Motor neuron (in vitro differentiated cells): ENCODE measurements around the gene VAMP2. TPM values are rescaled to one million over a fixed set of nuclear protein-coding genes. Genes with fewer than 3 reads are reported as not detected.

Experiments
- ATAC-seq, 8 experiments: fragments of 200-7000 bp; cut with Tn5 transposase; replicated peaks in 6 of 8; 2 replicates each; pipeline ENCODE4 v1.8.0; 2021; ENCODE audit warnings: mild to moderate bottlenecking in 8 of 8, moderate library complexity in 8 of 8
- H3K27ac ChIP-seq, 2 donors: fragments of 250-450 bp; sonication (Bioruptor Pico); 2 replicates each; pipeline ENCODE4 v1.9.0; 2021; ENCODE audit warnings: antibody characterized with exemption in 2 of 2, mild to moderate bottlenecking in 2 of 2, moderate library complexity in 1 of 2
- H3K4me1 ChIP-seq, 2 donors: fragments of 250-450 bp; sonication (Bioruptor Pico); replicated peaks in 1 of 2; 2 replicates each; pipeline ENCODE4 v1.6.1; 2021; ENCODE audit warnings: antibody characterized with exemption in 2 of 2, mild to moderate bottlenecking in 2 of 2, moderate library complexity in 1 of 2
- H3K4me3 ChIP-seq, 5 donors: fragments of 250-450 bp; sonication (Bioruptor Pico); 2 replicates each; pipeline ENCODE4 v1.9.0; 2021; ENCODE audit warnings: antibody characterized with exemption in 5 of 5, mild to moderate bottlenecking in 5 of 5, moderate library complexity in 4 of 5
- WGBS, 10 experiments: fragments of 450-650 bp; shearing (Covaris generic); methylation state at CpG; one replicate each; pipeline ENCODE4 v1.0.0; 2022; 5-methylcytosine and 5-hydroxymethylcytosine counted together
- in situ Hi-C, 9 experiments: fragments of 400-800 bp; cut with MboI; loops; one replicate each; pipeline ENCODE4 v1.15.0; 2021; ENCODE audit warnings: low sequenced_read_pairs in 9 of 9, low pct_unique_long_range_greater_than_20kb in 2 of 9; ENCODE audit not compliant: unreplicated experiment in 9 of 9
- total RNA-seq, 8 experiments: library from RNA; unstranded; fragments of 300-600 nt; gene quantifications; 2 replicates each; pipeline versions ENCODE4 v1.2.3 to v1.2.4, GENCODE V29; 2022

Gene VAMP2
- total RNA-seq, 8 experiments from 2014 or later: 8.3 to 148 (median 39.3) TPM

GRCh38 chr17:8156246-8156992, 6.3 kb downstream of the VAMP2 start:
- Histone ChIP-seq H3K4me3 (peak overlapping the region; percentile 44 to 66 (median 50)), H3K27ac (peak overlapping the region; percentile 92 to 93), H3K4me1 (peaks cover 17 to 36% of the 10 kb centered on the region in 2 donors)
- in situ Hi-C loops: no loop called here
- WGBS, 10 experiments: 0 to 2% (median 0%) methylated on average over 2 to 13 of the region's 59 CpGs; no CpG with 5 or more reads in 3 of the 10 experiments
- peak; percentile 43 to 78 (median 71) for ATAC-seq

DNA sequence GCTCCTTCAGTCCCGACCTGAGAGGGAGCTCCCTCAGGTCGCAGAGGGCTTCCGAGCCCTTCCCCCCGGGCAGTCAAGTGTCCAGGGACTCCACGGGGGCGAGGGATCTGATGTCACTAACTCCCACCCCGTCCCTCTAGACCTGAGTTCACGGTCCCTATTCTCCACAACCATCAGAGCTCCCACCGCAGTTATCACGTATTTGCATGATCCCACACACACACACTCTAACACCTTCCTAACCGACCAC, 6.8 kb downstream of the VAMP2 start:
- Histone ChIP-seq H3K4me3 (peak overlapping the region; percentile 44 to 66 (median 50)), H3K27ac (peak overlapping the region; percentile 79 to 81), H3K4me1 (peaks cover 17 to 32% of the 10 kb centered on the region in 2 donors)
- in situ Hi-C loops: no loop called here
- ATAC-seq: no peak
- WGBS, 10 experiments: 0% methylated on average over 1 to 4 of the region's 11 CpGs; no CpG with 5 or more reads in 6 of the 10 experiments

DNA sequence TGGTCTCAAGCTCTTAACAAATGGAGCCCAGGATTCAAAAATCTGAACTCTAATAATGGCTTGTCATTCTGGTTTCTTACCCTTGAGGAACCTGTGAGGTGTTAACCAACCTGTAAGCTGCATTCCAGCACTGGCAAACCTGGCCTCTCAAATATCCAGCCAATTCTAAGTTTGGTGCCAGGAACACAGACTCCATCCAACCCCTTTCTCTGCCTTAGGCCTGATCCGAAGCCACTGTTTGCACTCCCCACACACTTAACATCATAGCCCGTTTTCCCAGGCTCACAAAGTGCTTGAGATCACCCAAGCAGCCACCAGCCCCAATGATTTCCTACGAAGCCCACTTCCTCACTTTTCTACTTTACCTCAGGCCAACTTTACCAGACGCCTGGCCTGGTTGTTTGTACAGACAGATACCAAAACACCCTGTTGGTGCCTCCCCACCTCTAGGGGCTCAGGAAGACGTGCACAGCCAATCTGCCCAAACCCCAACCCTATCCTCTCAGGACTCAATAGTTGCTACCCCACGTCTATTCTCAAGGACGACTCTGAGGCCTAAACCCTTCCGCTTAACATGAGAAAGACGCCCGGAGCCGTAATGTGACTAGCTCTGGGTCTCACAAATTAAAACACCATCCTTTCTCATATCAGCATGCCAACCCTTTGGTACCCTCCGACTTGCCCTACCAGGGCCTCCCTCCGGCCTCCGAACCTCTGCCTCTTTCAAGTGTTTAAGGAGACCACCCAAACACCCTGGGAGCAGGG, 7.3 kb downstream of the VAMP2 start:
- Histone ChIP-seq H3K4me3 (peak overlapping the region; percentile 44 to 66 (median 50)), H3K27ac (peak overlapping the region; percentile 79 to 81), H3K4me1 (peaks cover 22 to 37% of the 10 kb centered on the region in 2 donors)
- no peak for ATAC-seq
- 7 to 67% (median 27%) methylated on average over 1 to 11 of the region's 14 CpGs; no CpG with 5 or more reads in 2 of the 10 experiments for WGBS, 10 experiments
- in situ Hi-C loops: no loop called here

- Histone ChIP-seq H3K4me1 (peaks cover 23 to 37% of the 10 kb centered on the region in 2 donors), H3K27ac (peak overlapping the region; percentile 94 to 99), H3K4me3 (peak overlapping the region; percentile 22 to 66 (median 48))
- 0 to 81% (median 2%) methylated on average over 1 to 5 of the region's 11 CpGs; no CpG with 5 or more reads in 5 of the 10 experiments for WGBS, 10 experiments
- in situ Hi-C loops: no loop called here
- ATAC-seq: no peak
These were observed 8.1 kb downstream of the VAMP2 start for GRCh38 chr17:8154608-8155155.

DNA sequence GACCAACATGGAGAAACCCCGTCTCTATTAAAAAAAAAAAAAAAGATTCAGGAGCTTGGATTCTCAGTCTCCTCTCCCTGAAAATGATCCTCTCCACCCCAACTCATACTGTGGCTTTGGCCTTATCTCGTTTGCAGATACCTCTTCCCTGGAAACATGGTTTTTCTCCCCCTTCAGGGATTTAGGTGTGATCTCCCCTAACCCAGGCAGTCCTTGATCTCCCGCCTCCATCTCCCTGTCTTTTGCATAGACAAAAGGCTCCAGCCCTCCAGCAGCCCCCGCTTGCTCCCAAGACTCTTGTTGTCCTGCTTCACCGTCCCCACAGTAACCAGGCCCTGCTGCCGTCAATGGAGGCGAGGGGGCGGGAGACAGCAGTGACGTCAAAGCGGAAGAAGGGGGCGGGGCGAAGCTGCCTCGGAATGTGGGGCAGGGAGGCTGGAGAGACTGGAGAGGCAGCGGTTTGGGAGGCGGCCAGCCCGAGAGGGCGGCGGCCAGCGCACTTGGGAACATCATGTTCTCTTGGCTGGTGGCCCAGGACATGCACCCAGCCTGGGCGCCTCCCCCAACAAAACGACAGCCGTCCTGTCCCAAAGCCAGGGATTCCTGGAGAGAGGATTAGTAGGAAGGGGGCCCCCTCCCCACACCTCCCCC, 8.7 kb downstream of the VAMP2 start:
- peaks cover 23 to 35% of the 10 kb centered on the region in 2 donors for H3K4me1 ChIP-seq

DNA sequence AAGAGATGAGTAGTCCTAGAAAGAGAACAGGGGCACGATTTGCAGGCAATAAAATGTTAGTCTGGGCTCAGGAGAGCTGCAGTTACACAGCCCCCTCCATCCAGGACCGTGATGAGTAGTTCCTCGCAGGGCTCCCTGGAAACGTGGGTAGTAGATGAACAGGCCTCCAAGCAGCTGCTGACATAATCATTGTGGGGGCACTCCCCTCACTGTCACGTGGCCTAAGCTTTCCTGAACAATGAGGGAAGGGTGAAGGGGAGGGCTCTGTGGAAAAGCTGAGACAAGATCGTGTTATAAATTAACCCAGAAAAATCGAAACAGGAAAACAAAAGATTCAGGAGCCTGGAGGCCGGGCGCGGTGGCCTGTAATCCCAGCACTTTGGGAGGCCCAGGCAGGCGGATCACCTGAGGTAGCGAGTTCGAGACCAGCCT, 9.2 kb downstream of the VAMP2 start:
- peak overlapping the region; percentile 22 to 66 (median 48) for H3K4me3 ChIP-seq

More for the DNA sequence above, 8.7 kb downstream of the VAMP2 start:
- in situ Hi-C loops: no loop called here
- 0 to 18% (median 3%) methylated on average over 1 to 8 of the region's 22 CpGs; no CpG with 5 or more reads in 5 of the 10 experiments for WGBS, 10 experiments
- ATAC-seq: peak; percentile 7 to 31 (median 19)
- H3K27ac ChIP-seq: peak overlapping the region; percentile 94 to 99
- H3K4me3 ChIP-seq: peak overlapping the region; percentile 22 to 66 (median 48)

DNA sequence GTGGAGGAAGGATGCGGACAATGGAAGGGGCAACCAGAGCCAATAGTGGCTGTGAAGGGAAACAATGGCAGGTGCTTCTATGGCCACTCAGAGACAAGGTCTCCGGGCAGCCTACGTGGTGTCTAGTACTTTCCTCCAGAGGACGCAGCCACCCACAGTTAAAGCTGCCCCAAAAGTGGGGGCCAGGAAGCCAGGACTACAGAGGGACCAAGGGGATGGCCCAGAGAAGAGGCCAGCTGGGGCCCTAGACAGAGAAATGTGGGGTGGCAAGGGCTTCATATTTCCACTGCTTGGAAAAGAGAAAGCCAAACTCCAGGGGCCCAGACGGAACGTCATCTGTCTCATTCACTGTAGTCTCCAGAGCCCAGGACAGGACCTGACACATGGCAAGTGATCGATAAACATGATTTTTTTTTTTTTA, 9.7 kb downstream of the VAMP2 start:
- H3K4me1 ChIP-seq: peaks cover 23 to 33% of the 10 kb centered on the region in 2 donors
- H3K27ac ChIP-seq: peak overlapping the region; percentile 86 to 99
- peak overlapping the region; percentile 3 to 66 (median 13) for H3K4me3 ChIP-seq
- in situ Hi-C loops: no loop called here
- 0 to 100% (median 61%) methylated on average over 1 to 4 of the region's 7 CpGs; no CpG with 5 or more reads in 2 of the 10 experiments for WGBS, 10 experiments
- ATAC-seq: no peak

More for the DNA sequence above, 9.2 kb downstream of the VAMP2 start:
- Histone ChIP-seq H3K27ac (peak overlapping the region; percentile 94 to 99), H3K4me1 (peaks cover 23 to 33% of the 10 kb centered on the region in 2 donors)
- in situ Hi-C loops: no loop called here
- 0 to 18% (median 6%) methylated on average over 2 to 12 of the region's 13 CpGs; no CpG with 5 or more reads in 1 of the 10 experiments for WGBS, 10 experiments
- peak in 7 of 8 experiments; percentile 0 to 27 (median 16) for ATAC-seq

DNA sequence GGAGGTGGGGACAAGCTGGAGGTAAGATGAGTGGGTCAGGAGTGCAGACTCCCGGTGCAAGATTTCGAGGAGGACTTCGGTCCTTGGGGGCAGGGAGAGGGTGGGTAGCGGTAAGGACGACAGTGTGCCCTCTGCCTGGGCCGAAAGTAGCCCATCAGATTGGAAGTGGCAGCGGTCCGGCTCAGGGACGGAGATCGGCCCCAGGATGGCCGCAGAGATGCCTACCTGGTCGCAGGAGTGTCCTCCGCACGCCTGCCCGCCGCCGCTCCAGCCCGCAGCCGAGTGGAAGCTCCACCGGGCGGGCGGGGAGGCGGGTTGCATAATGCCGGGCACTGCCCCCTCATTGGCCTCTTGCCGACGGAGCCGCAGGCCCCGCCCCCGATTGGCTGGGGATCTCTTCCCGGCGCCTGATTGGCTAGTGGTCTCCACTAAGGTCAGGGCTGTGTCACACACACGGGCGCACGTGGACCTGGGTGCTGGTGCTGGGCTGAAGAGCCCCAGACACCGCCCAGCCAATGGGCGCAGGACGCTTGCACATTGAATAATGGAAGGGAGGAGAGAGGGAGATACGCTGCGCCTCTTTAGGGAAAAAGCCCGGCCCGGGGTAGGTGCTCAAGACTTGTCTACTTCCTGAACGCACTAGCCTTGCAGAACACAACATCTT, 10.5 kb downstream of the VAMP2 start, which contains the start of gene PER1:
Gene PER1, minus strand, starts transcription at position 293 of the 664 bp plus-strand sequence. CDS start 1,698 bp downstream, outside the sequence.
- Histone ChIP-seq H3K4me1 (peaks cover 23 to 33% of the 10 kb centered on the region in 2 donors), H3K4me3 (peak within 1 kb of the TSS; percentile 48 to 66 (median 56)), H3K27ac (peak within 1 kb of the TSS; percentile 86 to 99)
- in situ Hi-C loops: no loop called here
- WGBS, 10 experiments: 0 to 3% (median 0%) methylated on average over 1 to 13 of the region's 42 CpGs; no CpG with 5 or more reads in 6 of the 10 experiments
- peak; percentile 20 to 57 (median 54) for ATAC-seq

DNA sequence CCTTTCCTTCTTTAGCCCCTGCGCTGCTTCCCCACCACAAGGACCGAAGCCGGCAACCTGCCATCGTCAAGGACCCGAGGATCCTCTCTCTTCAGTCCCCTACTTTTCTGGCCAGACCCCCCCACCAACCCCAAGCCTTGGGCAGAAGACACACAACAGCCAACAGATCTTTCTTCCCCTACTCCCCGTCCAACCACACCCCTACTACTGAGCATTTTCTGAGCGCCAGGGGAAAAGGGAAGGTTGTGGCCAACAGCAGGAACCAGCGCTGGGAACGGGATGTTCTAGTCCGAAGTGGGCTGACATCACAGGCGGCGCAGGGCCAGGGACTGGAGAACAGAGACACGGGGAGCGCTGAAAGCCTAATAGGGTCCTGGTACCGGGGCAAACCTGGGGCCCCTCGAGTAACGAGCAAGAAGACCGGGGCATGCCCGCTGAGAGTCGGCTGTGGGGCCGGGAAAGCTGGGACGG, 11.1 kb downstream of the VAMP2 start:
- peak in 2 of 8 experiments; percentile 0 to 1 for ATAC-seq
- H3K27ac ChIP-seq: peak overlapping the region; percentile 68 to 72
- 0 to 10% (median 0%) methylated on average over 1 to 4 of the region's 22 CpGs; no CpG with 5 or more reads in 4 of the 10 experiments for WGBS, 10 experiments
- peak overlapping the region; percentile 48 to 66 (median 56) for H3K4me3 ChIP-seq
- peaks cover 19 to 30% of the 10 kb centered on the region in 2 donors for H3K4me1 ChIP-seq
- in situ Hi-C loops: no loop called here

DNA sequence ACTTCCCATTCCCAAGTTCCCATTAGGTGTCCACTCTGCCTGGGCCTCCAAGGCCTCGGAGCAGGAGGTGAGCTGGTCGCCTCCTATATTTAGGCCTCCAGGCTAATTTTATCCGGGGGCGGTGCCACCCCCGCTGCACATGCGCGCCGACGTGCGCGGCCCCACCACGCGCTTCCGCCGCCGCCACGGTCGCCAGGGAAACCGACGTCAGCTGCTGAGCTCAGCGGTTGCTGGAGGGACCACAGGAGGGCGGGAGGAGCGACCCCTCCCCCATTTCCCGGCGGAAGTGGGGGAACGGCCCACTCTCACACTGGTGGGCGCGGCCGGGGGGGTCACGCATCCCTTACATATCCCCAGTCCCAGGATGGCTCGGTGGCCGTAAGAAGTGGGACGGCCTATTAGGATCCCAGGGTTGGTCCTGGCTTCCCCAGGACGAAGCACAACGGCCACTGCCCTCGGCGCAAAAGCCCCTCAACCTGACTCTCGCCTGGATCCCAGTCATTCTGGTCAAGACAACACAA, 11.6 kb downstream of the VAMP2 start:
- peak; percentile 10 to 37 (median 25) for ATAC-seq
- Histone ChIP-seq H3K27ac (peak overlapping the region; percentile 68 to 72), H3K4me3 (peak overlapping the region; percentile 48 to 66 (median 56)), H3K4me1 (peaks cover 19 to 30% of the 10 kb centered on the region in 2 donors)
- 0 to 2% methylated on average over 2 to 8 of the region's 38 CpGs; no CpG with 5 or more reads in 8 of the 10 experiments for WGBS, 10 experiments
- in situ Hi-C loops: no loop called here

GRCh38 chr17:8150194-8151119, 12.3 kb downstream of the VAMP2 start:
- Histone ChIP-seq H3K4me1 (peaks cover 19 to 26% of the 10 kb centered on the region in 2 donors), H3K27ac (peak overlapping the region; percentile 68 to 72), H3K4me3 (peak overlapping the region; percentile 48 to 66 (median 56))
- WGBS, 10 experiments: 50 to 100% (median 87%) methylated on average over 1 to 3 of the region's 18 CpGs; no CpG with 5 or more reads in 7 of the 10 experiments
- in situ Hi-C loops: no loop called here
- ATAC-seq: no peak
